Mesothelial cell of epicardium (in vitro differentiated cells): ENCODE measurements around the gene RIPK3. TPM values are rescaled to one million over a fixed set of nuclear protein-coding genes. Genes with fewer than 3 reads are reported as not detected.

Experiments
- DNase-seq, 2 experiments: peaks; one replicate each; pipeline ENCODE4 v3.0.0; 2021; ENCODE audit warnings: low spot score in 2 of 2; ENCODE audit not compliant: unreplicated experiment in 2 of 2
- H3K27ac Mint-ChIP-seq: 2 replicates; pipeline ENCODE4 v1.8.0; 2021; ENCODE audit warnings: mixed read lengths
- H3K27me3 Mint-ChIP-seq: 2 replicates; pipeline ENCODE4 v1.8.0; 2021; ENCODE audit warnings: low read depth, mixed read lengths
- H3K36me3 Mint-ChIP-seq: 2 replicates; pipeline ENCODE4 v1.8.0; 2021; ENCODE audit warnings: mixed read lengths
- H3K4me1 Mint-ChIP-seq: 2 replicates; pipeline ENCODE4 v1.8.0; 2021; ENCODE audit warnings: mixed read lengths
- H3K4me3 Mint-ChIP-seq: 2 replicates; pipeline ENCODE4 v1.8.0; 2021; ENCODE audit warnings: mild to moderate bottlenecking, moderate library complexity, mixed read lengths
- H3K9me3 Mint-ChIP-seq: 2 replicates; pipeline ENCODE4 v1.8.0; 2021; ENCODE audit warnings: mixed read lengths
- total RNA-seq: library from RNA; stranded (reverse); gene quantifications from 3 replicates; pipeline ENCODE4 v1.2.1, GENCODE V29; 2021
- TF ChIP-seq, protein P1 (sequence below): fragments of 200-600 bp; sonication (generic); IDR thresholded peaks from one replicate; pipeline ENCODE4 v1.5.0; 2021; ENCODE audit warnings: antibody characterized with exemption; ENCODE audit not compliant: unreplicated experiment

The RIPK3 gene
- total RNA-seq, 1 donor from 2014 or later, result 2.0 TPM

DNA sequence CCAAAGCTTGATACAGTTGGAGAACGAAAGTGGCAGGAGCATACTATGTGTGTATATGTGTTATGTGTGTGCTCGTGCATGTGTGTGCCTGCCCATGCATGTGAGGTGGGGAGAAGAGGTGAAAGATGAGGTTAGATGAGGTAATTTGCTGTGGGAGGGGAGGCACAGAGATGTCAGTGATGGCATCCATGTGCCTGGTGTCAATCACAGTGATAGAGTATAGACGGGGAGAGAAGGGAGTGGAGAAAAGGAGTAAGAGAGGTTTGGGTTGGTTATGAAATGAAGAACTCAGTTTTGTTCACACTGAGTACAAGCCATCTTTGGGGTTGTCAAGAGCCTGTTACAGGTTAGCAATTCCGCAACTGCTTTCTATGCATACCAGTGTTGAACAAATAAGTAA lies 44.4 kb upstream of the RIPK3 start:
- H3K4me1 Mint-ChIP-seq, result peaks cover 39% of the 10 kb centered on the region
- H3K36me3 Mint-ChIP-seq, result no peaks in the 10 kb centered on the region
- H3K27ac Mint-ChIP-seq, result no peak overlapping the region
- no peaks in the 10 kb centered on the region for H3K27me3 Mint-ChIP-seq
- TF ChIP-seq, protein P1, sequence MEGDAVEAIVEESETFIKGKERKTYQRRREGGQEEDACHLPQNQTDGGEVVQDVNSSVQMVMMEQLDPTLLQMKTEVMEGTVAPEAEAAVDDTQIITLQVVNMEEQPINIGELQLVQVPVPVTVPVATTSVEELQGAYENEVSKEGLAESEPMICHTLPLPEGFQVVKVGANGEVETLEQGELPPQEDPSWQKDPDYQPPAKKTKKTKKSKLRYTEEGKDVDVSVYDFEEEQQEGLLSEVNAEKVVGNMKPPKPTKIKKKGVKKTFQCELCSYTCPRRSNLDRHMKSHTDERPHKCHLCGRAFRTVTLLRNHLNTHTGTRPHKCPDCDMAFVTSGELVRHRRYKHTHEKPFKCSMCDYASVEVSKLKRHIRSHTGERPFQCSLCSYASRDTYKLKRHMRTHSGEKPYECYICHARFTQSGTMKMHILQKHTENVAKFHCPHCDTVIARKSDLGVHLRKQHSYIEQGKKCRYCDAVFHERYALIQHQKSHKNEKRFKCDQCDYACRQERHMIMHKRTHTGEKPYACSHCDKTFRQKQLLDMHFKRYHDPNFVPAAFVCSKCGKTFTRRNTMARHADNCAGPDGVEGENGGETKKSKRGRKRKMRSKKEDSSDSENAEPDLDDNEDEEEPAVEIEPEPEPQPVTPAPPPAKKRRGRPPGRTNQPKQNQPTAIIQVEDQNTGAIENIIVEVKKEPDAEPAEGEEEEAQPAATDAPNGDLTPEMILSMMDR, result no peak
- no peak overlapping the region for H3K4me3 Mint-ChIP-seq
- no peak for DNase-seq
- H3K9me3 Mint-ChIP-seq, result no peaks in the 10 kb centered on the region

DNA sequence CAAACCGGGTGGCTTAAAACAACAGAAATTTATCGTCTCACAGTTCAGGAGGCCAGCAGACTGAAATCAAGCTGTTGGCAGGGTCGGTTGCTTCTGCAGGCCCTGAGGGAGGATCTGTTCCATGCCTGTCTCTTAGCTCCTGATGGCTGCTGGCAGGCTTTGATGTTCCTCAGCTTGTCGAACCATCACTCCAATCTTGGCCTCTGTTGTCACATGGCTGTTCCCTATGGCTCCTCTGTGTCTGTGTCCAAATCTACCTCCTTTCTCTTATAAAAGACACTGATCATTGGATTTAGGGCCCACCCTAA lies 42.2 kb upstream of the RIPK3 start:
- TF ChIP-seq, protein P1, result no peak
- H3K27me3 Mint-ChIP-seq, result no peaks in the 10 kb centered on the region
- H3K4me1 Mint-ChIP-seq, result peaks cover 51% of the 10 kb centered on the region
- H3K27ac Mint-ChIP-seq, result peak overlapping the region; percentile 50
- no peak overlapping the region for H3K4me3 Mint-ChIP-seq
- peaks cover 6% of the 10 kb centered on the region for H3K36me3 Mint-ChIP-seq
- H3K9me3 Mint-ChIP-seq, result no peaks in the 10 kb centered on the region
- no peak for DNase-seq

DNA sequence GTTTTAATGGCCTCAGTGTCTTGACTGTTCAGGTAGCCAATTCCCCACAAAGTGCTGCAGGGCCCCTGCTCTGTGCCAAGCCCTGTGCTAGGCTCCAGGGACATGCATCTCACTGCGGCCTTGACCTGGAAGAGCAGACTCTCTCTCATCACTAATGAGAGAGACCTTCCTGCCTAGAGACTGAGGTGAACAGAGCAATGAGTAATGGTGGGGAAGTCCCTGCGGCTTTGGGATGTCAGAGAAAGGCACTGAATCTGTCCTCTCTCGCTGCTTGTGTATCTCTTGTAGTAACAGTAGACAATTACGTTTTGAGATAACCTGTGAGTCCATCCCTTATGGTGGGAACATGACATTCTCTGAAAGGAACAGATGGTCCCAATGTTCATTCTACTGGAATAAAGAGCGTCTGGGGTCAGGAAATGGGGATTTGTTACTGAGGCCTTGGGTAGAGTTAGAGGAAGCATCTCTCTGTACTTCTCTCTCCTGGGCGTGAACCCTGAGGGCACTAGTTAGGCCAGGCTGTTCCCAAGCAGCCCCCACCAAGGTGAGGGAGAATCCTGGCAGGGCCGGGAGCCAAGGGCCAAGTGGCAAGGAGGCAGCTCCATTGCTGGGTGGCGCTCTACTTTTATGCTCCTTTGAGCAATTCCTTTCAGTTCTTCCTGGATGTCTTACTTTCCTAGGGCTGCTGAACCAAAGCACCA lies 41.7 kb upstream of the RIPK3 start:
- TF ChIP-seq, protein P1, result no peak
- peaks cover 49% of the 10 kb centered on the region for H3K4me1 Mint-ChIP-seq
- H3K36me3 Mint-ChIP-seq, result peaks cover 8% of the 10 kb centered on the region
- peak overlapping the region; percentile 50 for H3K27ac Mint-ChIP-seq
- no peaks in the 10 kb centered on the region for H3K9me3 Mint-ChIP-seq
- H3K4me3 Mint-ChIP-seq, result no peak overlapping the region
- DNase-seq, result no peak
- H3K27me3 Mint-ChIP-seq, result no peaks in the 10 kb centered on the region

DNA sequence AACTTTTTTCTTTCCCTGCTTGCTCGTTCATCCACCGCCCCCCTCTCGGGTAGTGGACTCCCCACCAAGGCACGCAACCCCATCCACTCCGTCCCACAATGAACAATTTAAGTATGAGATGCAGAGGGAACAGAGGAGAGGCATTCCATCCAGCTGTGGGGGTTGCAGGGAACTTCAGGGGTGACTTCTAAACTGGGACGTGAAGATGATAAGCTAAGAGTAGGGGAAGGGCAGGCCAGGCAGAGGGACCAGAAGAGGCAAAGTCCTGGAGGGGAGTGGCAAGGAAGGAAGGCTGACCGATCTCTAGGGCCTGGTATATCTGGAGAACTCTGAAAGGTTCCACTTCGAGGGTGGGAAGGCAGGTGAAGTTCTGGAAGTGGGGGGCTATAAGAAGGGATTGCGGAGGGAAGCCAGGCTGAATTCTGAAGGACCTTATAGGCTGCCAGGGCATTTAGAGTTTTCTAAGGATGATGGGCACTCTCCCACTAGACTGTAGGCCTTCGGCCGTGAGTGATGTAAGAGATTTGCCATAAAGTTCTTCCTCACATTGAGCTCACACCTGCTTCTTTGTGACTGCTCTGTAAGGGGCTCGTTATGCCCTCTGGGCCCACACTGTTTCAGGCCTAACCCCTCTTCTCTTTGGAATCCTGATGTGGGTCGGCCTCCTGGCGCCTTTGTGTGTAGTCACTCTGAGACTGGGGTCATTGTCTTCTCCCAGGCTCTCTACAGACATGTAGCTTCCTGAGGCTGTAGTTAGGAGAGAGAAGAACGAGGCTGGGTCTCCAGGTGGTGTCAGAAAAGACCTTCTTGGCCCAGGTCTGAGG lies 40.3 kb upstream of the RIPK3 start:
- peak overlapping the region; percentile 45 for H3K27ac Mint-ChIP-seq
- DNase-seq, result no peak
- peaks cover 11% of the 10 kb centered on the region for H3K36me3 Mint-ChIP-seq
- no peaks in the 10 kb centered on the region for H3K27me3 Mint-ChIP-seq
- no peak overlapping the region for H3K4me3 Mint-ChIP-seq
- TF ChIP-seq, protein P1, result no peak
- no peaks in the 10 kb centered on the region for H3K9me3 Mint-ChIP-seq
- H3K4me1 Mint-ChIP-seq, result peaks cover 46% of the 10 kb centered on the region

DNA sequence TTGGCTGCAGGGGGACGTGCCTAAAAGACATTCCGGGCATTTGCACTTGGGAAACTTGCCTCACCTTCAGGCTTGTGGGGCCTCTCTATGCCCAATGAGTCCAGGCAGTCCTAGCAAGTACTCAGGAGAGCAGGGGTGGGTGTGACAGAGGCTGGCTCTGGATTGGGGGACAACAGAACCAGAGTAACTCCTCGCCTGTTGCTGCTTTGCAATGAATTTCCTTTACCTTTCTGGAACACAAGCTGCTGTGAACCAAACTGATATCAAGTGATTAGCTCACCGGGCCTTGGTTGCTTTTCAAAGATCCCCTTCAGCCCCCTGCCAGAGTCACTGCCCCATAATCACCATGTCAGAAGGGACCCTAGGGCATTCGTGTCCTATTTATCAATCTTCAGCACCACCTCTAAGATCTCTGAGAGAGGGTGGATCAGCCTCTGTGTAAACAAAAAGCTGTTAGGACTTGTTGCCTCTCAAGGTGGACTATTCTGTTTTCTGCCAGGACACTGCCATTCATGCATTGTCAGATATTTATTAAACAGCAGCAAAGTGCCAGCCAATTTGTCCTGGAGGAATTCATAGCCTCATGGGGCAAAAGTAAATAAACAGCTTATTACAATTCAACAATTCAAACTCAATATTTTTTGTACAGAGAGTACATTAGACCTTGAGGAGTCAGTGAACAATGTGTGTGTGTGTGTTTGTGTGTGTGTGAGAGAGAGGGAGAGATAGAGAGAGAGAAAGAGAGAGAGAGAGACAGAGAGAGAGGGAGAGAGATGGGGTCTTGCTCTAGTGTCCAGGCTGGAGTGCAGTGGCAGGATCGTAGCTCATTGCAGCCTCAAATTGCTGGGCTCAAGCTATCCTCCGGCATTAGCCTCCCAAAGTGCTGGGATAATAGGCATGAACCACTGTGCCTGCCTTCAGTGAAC lies 39.5 kb upstream of the RIPK3 start:
- no peak for DNase-seq
- Mint-ChIP-seq H3K9me3 (no peaks in the 10 kb centered on the region), H3K4me3 (no peak overlapping the region), H3K4me1 (peaks cover 46% of the 10 kb centered on the region), H3K27ac (peak overlapping the region; percentile 39), H3K36me3 (peaks cover 14% of the 10 kb centered on the region), H3K27me3 (no peaks in the 10 kb centered on the region)
- TF ChIP-seq, protein P1, result no peak
